ENCODE data around the gene ABI3BP. TPM values are rescaled to one million over a fixed set of nuclear protein-coding genes. Genes with fewer than 3 reads are reported as not detected.

ABI3BP gene
- total and polyA plus RNA-seq, 10 of the 15 experiments (the other 5 are each of a cell fraction or from before 2014, with no cell fraction given), result 0.03 to 0.42 (median 0.11) TPM; not detected in 4

- no peak for TF ChIP-seq ZBTB33 (IDR thresholded peaks at IDR 0.05)
- TF ChIP-seq CEBPB (IDR thresholded peaks at IDR 0.05; ENCODE audit: borderline replicate concordance in 1 of 2, low read depth in 2 of 2, low read length in 2 of 2), result no peak
- TF ChIP-seq SIN3A (IDR thresholded peaks at IDR 0.05; ENCODE audit: low read depth, low read length), result no peak
- no peak for TF ChIP-seq HCFC1 (IDR thresholded peaks at IDR 0.05; ENCODE audit: low read length)
- no peak for TF ChIP-seq SREBF2 (IDR thresholded peaks at IDR 0.05; ENCODE audit: low read length)
Observed at GRCh38 chr3:100743535-100743934, 249.7 kb downstream of the ABI3BP start (continued).

- in situ Hi-C loops (cut with MboI) (no loop called here), intact Hi-C loops (cut with micrococcal nuclease; ENCODE audit: unreplicated experiment) (no loop called here)
- no peak for DNase-seq (ENCODE audit: low read depth, low spot score)
- Histone ChIP-seq H3K9ac (ENCODE audit: control insufficient read depth, insufficient read depth, low read length) (no peak overlapping the region), H3K4me2 (ENCODE audit: control insufficient read depth, insufficient read depth) (no peak overlapping the region), H3K27ac (ENCODE audit: control insufficient read depth, insufficient read depth) (no peak overlapping the region), H3K4me1 (ENCODE audit: control insufficient read depth, insufficient read depth, low read length) (no peaks in the 10 kb centered on the region), H3K36me3 (ENCODE audit: control insufficient read depth in 2 of 2, insufficient read depth in 2 of 2, low read length in 1 of 2) (peaks cover 6 to 41% of the 10 kb centered on the region in 2 experiments), H3K4me3 (no peak overlapping the region), H3K27me3 (replicated peaks in 1 of 2; ENCODE audit: control insufficient read depth in 2 of 2, insufficient read depth in 2 of 2, low read length in 1 of 2) (no peaks in the 10 kb centered on the region), H4K20me1 (ENCODE audit: control insufficient read depth, insufficient read depth) (no peaks in the 10 kb centered on the region), H3K79me2 (ENCODE audit: control insufficient read depth, insufficient read depth, low read length) (no peaks in the 10 kb centered on the region), H2AFZ (ENCODE audit: control insufficient read depth, low read depth, low read length) (no peak overlapping the region), H3K9me3 (replicated peaks; ENCODE audit: control insufficient read depth, insufficient read depth, low read length) (no peaks in the 10 kb centered on the region)
- BruUV-seq (replicated peaks), result no TSS peak
- no peak for FAIRE-seq
- 100% methylated on average over 1 of the region's 1 CpG for WGBS (ENCODE audit: insufficient coverage, insufficient replicate concordance, low lambda C conversion rate, missing lambda C conversion rate)
- ChIA-PET CTCF (interaction anchor here (1.2 to 1.6 kb wide), 6 partner anchors 20 to 283 kb away, joined by 3 to 4 read pairs (median 4); no protein-coding TSS in a partner anchor), RAD21 (ENCODE audit: unreplicated experiment) (interaction anchor here (1.1 kb wide), 1 partner anchor 29 kb away, joined by 3 read pairs; no protein-coding TSS in a partner anchor), SMC1A (ENCODE audit: uncharacterized antibody, unreplicated experiment) (interaction anchor here (0.7 to 3.2 kb wide), 7 partner anchors 9 to 1000 kb away, joined by 3 to 14 read pairs (median 4); no protein-coding TSS in a partner anchor), POLR2A (interaction anchor here (0.9 to 1.3 kb wide), 2 partner anchors 14 to 31 kb away, joined by 3 to 4 read pairs; partner anchors contain the start of gene TFG)
- peak; percentile 40 for ATAC-seq
- TF ChIP-seq STAT1 (conservative IDR thresholded peaks at IDR 0.05) (no peak), ELK1 (IDR thresholded peaks at IDR 0.05; ENCODE audit: low read depth, low read length) (no peak), BMI1 (IDR thresholded peaks at IDR 0.05; ENCODE audit: borderline replicate concordance) (no peak), MXI1 (IDR thresholded peaks at IDR 0.05; ENCODE audit: low read depth, low read length) (no peak), SMAD5 (IDR thresholded peaks at IDR 0.05; ENCODE audit: low read depth) (no peak), CEBPZ (IDR thresholded peaks at IDR 0.05; ENCODE audit: low read depth, low read length) (no peak), ESRRA (IDR thresholded peaks at IDR 0.05; ENCODE audit: low read length) (no peak), TAF1 (IDR thresholded peaks at IDR 0.05; ENCODE audit: borderline replicate concordance, low read depth, low read length) (no peak), CBX3 (IDR thresholded peaks at IDR 0.05; ENCODE audit: borderline replicate concordance, low read depth) (no peak), ASH2L (IDR thresholded peaks at IDR 0.05; ENCODE audit: borderline replicate concordance, low read depth) (no peak), CHD4 (IDR thresholded peaks at IDR 0.05) (no peak), POLR2AphosphoS5 (IDR thresholded peaks at IDR 0.05; ENCODE audit: low read length) (no peak), BACH1 (IDR thresholded peaks at IDR 0.05; ENCODE audit: borderline replicate concordance) (no peak), POLR2A (IDR thresholded peaks at IDR 0.05; ENCODE audit: low read depth, low read length) (no peak), YY1 (IDR thresholded peaks at IDR 0.05; ENCODE audit: low read depth, low read length) (no peak)
Observed at GRCh38 chr3:100740207-100740606, 253.0 kb downstream of the ABI3BP start.
